ENCODE measurements around the gene PEX11G.
A peak's percentile ranks its signal among the peaks of the same experiment; 100 is the strongest.

PEX11G gene

DNA sequence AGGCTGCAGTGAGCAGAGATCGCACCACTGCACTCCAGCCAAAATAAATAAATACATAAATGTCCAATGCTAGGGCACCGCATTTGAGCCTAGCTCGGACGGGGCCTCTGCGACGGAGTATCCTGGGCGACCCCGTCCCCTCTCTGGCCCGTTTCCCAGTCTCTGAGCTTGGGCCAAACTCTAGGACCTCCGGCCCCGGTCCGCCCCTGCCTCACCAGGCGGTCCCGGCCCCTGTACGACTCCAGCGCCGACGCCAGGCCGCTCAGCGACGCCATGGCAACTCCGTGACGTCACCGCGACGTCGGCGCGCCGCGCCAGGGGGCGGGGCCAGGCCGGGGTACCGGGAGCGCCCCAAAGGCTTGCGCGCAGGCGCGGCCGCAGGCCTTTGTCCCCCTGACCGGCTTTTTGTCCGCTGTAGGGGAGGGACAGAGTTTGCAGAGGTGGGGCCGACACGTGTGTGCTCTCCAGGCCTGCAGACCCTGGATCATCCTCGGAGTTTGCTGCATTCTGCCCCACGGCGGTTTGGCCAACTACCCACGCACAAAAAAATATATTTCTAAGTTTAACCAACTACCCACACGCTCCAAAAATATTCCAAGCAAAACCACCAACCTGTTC lies at the start of gene PEX11G:
PEX11G (minus strand) TSS at position 300 of the 618 bp plus-strand sequence; CDS start at position 275, 25 bp downstream.
- peaks cover 16% of the 10 kb centered on the region for H3K4me1 ChIP-seq (ENCODE audit: control insufficient read depth, low read length)
- peak within 1 kb of the TSS; percentile 87 for H3K4me3 ChIP-seq (ENCODE audit: low read length)

GRCh38 chr19:7535998-7536695 lies 47.3 kb upstream of the PEX11G start:
- peaks cover 3% of the 10 kb centered on the region; the same call in 1 of the 2 replicates for H3F3A ChIP-seq (ENCODE audit: control insufficient read depth, insufficient read depth)
- no peaks in the 10 kb centered on the region for H3K9me3 ChIP-seq (ENCODE audit: control insufficient read depth, insufficient read depth, low read length)
- no peaks in the 10 kb centered on the region for H3K27me3 ChIP-seq (ENCODE audit: control insufficient read depth, low read length)
- TF ChIP-seq CTCF (IDR thresholded peaks at IDR 0.05; ENCODE audit: low read depth, low read length, poor library complexity, severe bottlenecking) (no peak), EZH2phosphoT487 (IDR thresholded peaks at IDR 0.05; ENCODE audit: borderline replicate concordance, low read length) (no peak)
- no peaks in the 10 kb centered on the region for H4K20me1 ChIP-seq (ENCODE audit: control insufficient read depth, insufficient read depth, low read depth, low read length)
- peak overlapping the region; percentile 98 for H3K4me3 ChIP-seq (ENCODE audit: low read length)
- peaks cover 3% of the 10 kb centered on the region; the same call in 1 of the 2 replicates for H3K79me2 ChIP-seq (ENCODE audit: control insufficient read depth, low read length)
- H3K27ac ChIP-seq (ENCODE audit: low read depth, low read length): no peak overlapping the region
- peak overlapping the region; percentile 85 for H3K4me2 ChIP-seq (ENCODE audit: low read length)
- peaks cover 19% of the 10 kb centered on the region for H3K36me3 ChIP-seq (ENCODE audit: control insufficient read depth, low read length)
- H3K4me1 ChIP-seq (ENCODE audit: control insufficient read depth, low read length): peaks cover 16% of the 10 kb centered on the region
- no peaks in the 10 kb centered on the region for H3K9me2 ChIP-seq (replicated peaks; ENCODE audit: control insufficient read depth, low read length)

More for the DNA sequence above, at the start of gene PEX11G:
- Histone ChIP-seq H3K9me2 (replicated peaks; ENCODE audit: control insufficient read depth, low read length) (no peaks in the 10 kb centered on the region), H4K20me1 (ENCODE audit: control insufficient read depth, insufficient read depth, low read depth, low read length) (no peaks in the 10 kb centered on the region), H3K4me2 (ENCODE audit: low read length) (peak within 1 kb of the TSS; percentile 96), H3K79me2 (ENCODE audit: control insufficient read depth, low read length) (no peaks in the 10 kb centered on the region), H3K36me3 (ENCODE audit: control insufficient read depth, low read length) (no peaks in the 10 kb centered on the region), H3K27ac (ENCODE audit: low read depth, low read length) (no peak within 1 kb of the TSS), H3K9me3 (ENCODE audit: control insufficient read depth, insufficient read depth, low read length) (no peaks in the 10 kb centered on the region), H3K27me3 (ENCODE audit: control insufficient read depth, low read length) (no peaks in the 10 kb centered on the region), H3F3A (ENCODE audit: control insufficient read depth, insufficient read depth) (0 out of 2 replicates have a peak, but pooled peaks cover 2% of the 10 kb centered on the region)
- TF ChIP-seq EZH2phosphoT487 (IDR thresholded peaks at IDR 0.05; ENCODE audit: borderline replicate concordance, low read length): no peak
- no peak for TF ChIP-seq CTCF (IDR thresholded peaks at IDR 0.05; ENCODE audit: low read depth, low read length, poor library complexity, severe bottlenecking)

DNA sequence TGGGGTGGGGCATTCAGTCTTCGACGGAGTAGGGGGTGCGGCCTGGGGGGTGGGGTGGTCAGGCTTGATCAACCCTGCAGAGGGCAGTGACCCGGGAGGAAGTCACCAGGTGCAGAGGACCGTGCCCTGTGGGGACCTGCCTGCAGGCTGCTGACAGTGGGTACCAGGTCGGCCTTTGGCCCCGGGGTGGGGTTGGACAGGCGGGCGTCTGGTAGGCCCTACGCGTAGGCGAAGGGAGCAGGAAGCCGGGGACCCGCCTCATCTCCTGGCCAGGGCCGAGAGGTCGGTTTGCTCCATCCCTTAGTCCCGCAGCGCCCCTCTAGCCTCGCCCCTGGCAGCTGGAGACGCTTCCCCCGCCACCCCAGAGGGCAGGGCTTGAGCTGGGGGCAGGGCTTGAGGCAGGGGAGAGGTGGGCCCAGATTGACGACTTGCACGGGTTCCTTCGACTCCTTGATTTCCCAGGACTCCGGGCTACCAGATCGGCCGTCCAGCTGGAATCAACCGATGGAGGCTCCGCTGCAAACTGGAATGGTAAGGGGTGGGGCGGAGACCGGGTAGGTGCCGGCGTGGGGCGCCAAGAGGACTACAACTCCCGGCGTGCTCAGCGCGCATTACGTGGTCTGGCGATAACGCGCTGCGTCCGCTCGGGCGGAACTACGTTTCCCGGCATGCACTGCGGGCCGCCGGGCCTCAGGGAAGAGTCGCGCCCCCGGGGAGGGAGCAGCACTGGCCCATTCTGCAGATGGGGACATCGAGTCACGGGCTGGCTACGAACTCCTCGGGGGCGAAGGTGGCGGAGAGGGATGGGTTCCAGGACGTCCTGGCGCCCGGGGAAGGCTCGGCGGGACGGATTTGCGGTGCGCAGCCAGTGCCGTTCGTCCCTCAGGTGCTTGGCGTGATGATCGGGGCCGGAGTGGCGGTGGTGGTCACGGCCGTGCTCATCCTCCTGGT lies 46.5 kb upstream of the PEX11G start, which contains the start of gene PNPLA6:
PNPLA6 (plus strand) TSS at position 671 of the 951 bp plus-strand sequence; CDS start at position 743, 72 bp downstream.
- Histone ChIP-seq H3K27ac (ENCODE audit: low read depth, low read length) (no peak within 1 kb of the TSS), H3K27me3 (ENCODE audit: control insufficient read depth, low read length) (no peaks in the 10 kb centered on the region), H4K20me1 (ENCODE audit: control insufficient read depth, insufficient read depth, low read depth, low read length) (no peaks in the 10 kb centered on the region), H3K4me2 (ENCODE audit: low read length) (peak within 1 kb of the TSS; percentile 85), H3K9me3 (ENCODE audit: control insufficient read depth, insufficient read depth, low read length) (no peaks in the 10 kb centered on the region), H3K79me2 (ENCODE audit: control insufficient read depth, low read length) (peaks cover 3% of the 10 kb centered on the region; the same call in 1 of the 2 replicates), H3K4me3 (ENCODE audit: low read length) (peak within 1 kb of the TSS; percentile 98), H3K36me3 (ENCODE audit: control insufficient read depth, low read length) (peaks cover 15% of the 10 kb centered on the region), H3K9me2 (replicated peaks; ENCODE audit: control insufficient read depth, low read length) (no peaks in the 10 kb centered on the region), H3F3A (ENCODE audit: control insufficient read depth, insufficient read depth) (peaks cover 3% of the 10 kb centered on the region; the same call in 1 of the 2 replicates), H3K4me1 (ENCODE audit: control insufficient read depth, low read length) (peaks cover 16% of the 10 kb centered on the region)
- TF ChIP-seq CTCF (IDR thresholded peaks at IDR 0.05; ENCODE audit: low read depth, low read length, poor library complexity, severe bottlenecking) (peak; percentile 16), EZH2phosphoT487 (IDR thresholded peaks at IDR 0.05; ENCODE audit: borderline replicate concordance, low read length) (no peak)
